ENCODE results near the gene P3H1.
A peak's percentile ranks its signal among the peaks of the same experiment; 100 is the strongest.
"Not testable (repeated sequence)": the region's sequence is repeated elsewhere in the genome, so short reads cannot be mapped to it uniquely, and the experiment has no call there.

The P3H1 gene

DNA sequence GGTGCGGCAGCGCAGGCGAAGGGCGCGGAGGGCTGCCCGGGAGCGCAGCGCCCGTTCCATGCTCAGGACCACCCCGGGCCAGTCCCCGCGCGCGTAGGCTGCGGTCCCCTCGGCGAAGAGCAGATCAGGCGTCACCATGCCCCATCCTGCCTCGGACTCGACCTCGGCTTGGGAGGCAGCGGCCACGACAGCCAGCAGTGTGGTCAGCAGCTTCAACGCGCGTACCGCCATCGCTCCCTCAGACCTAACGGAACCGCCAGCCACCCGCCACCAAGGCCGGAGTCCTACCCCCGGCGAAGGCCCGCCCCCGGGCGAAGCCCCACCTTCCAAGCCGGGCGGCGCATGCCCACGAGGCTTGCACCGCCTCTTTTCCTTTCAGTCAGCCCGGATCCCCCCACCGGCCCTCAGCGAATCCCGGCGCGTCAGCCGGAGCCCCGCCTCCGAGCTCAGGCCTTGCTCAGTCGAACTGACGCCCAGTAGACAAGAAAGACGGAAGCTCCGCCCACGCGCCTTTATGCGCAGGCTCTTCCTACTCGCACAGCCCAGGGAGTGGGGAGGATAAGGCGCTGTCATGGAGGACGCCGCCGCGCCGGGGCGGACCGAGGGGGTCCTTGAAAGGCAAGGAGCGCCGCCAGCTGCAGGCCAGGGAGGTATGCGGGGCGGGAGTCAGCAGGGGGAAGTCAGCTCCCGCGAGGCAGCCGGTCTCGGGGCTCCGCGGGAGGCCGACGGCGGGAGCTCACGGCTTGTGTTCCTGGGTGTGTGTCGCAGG, at the start of gene P3H1, which contains the start of gene C1orf50:
Gene P3H1 (minus strand): TSS at position 288 of the 769 bp plus-strand sequence. CDS start 57 bp downstream, at position 231.
Gene C1orf50 (plus strand): TSS at position 509 of the 769 bp plus-strand sequence. CDS start 63 bp downstream, at position 572.
- DNase-seq: peak; percentile 98

DNA sequence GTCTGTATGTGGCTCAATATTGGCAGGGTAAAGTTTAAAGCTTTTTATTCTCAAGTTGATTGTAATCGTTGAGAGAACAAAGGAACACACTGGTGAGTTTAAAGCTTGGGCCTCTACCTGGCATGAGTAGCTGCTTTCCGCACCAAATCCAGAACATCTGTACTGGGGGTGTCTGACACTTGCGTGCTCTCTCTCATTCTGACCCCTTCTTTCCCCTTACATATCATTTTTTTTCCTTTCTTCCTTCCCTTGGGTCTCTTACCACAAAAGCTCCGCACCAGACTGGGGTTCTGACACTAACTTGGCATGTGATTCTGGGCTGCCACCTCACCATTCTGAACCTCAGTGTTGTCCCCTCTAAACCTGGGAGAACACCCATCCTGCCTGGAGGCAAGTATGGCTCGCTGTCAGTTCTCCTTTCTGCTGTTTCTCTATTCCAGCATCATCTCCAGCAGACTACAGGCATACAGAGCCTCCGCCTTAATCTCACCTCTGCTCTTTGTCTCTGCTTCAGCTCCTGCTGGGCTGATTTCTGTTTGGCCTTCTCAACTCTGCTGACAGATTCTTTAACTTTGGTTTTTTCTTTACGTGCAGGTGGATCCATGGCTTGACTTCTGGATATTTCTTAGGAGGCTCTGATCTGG, 49.2 kb upstream of the P3H1 start:
- no peak for DNase-seq

DNA sequence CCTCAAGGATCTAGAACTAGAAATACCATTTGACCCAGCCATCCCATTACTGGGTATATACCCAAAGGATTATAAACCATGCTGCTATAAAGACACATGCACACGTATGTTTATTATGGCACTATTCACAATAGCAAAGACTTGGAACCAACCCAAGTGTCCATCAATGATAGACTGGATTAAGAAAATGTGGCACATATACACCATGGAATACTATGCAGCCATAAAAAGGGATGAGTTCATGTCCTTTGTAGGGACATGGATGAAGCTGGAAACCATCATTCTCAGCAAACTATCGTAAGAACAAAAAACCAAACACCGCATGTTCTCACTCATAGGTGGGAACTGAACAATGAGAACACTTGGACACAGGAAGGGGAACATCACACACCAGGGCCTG, 48.0 kb upstream of the P3H1 start:
- DNase-seq: not testable (repeated sequence)

- no peak for DNase-seq
Measured at GRCh38 chr1:42807056-42807668, 40.3 kb upstream of the P3H1 start.

- no peak for DNase-seq
Measured at GRCh38 chr1:42806593-42806992, 39.8 kb upstream of the P3H1 start.

DNA sequence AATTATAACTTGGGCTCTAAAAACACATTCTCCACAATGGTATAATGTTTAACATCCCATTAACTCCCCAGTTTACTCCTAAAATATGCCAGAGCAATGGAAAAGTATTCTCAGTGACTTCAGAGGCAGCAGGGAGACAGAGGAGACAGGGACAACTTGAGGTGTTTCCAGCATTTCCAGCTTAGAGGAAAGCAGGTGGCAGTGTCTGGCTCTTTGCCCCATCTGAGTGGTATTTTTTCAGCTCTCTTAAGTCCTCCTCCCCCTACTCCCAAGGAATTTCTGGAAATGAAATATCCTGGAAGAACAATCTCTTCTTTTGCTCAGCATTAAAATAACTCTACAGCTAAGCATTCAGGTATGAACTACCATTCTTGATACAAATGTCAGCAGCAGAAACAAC, 39.3 kb upstream of the P3H1 start:
- no peak for DNase-seq

- DNase-seq: no peak
Measured at GRCh38 chr1:42801832-42802473, 35.1 kb upstream of the P3H1 start.

DNA sequence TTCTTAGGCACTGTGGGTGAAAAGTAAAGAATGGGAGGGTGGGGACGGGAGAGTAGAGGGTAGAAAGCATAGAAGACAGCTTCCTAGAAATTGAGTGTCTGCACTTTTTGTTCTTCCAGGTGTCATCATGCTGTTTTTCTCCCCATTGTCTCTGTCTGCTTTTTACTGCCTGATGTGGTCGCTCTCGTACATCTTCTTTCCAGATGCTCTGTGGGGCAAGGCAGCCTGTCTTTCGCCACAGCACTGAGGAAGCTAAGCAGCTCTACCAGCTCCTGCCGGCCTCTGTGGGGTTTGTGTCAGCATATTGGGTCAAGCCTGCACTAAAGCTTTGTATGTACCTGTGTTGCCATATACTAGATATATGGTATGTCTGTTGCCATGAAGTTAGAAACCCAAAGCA, 31.2 kb upstream of the P3H1 start:
- DNase-seq: no peak

DNA sequence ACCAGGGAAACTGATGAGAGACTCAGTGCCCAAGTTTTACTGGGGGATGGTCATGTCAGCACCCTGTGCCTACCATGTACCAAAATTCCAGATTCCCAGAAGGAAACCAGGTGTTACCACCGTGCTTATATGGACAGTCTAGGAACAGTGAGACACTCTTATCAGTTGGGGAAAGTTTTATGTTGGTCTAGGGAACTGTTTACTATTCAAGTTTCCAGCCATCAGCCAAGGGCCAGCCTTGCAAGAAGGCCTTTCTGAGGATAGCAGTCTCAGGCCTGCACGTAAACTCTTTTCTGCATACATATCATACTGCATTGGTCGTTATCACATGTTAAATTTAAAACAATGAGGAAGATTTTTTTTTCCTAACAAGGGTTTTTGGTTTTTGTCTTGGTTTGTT, 30.6 kb upstream of the P3H1 start:
- DNase-seq: no peak

GRCh38 chr1:42793824-42794223, 27.0 kb upstream of the P3H1 start:
- DNase-seq: no peak

- no peak for DNase-seq
Measured at GRCh38 chr1:42788021-42788420, 21.2 kb upstream of the P3H1 start.

DNA sequence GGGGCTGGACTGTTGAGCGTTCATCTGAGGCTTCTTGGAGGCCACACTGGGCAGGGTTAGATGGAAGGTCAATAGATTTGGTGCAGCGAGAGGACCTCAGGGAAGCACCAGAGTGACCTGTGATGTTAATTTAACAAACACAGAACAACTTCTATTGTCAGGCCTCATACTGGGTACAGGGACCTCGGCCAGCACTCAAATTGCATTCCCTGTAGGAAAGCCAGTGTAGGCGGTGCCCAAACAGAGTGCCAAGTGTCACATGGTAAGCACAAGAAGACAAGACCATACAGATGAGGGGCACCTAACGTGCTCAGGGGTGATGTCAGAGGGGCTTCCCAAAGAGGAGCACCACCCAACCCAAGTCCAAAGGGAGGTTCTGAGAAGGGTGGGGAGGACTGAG, 19.3 kb upstream of the P3H1 start:
- no peak for DNase-seq

- no peak for DNase-seq
Measured at GRCh38 chr1:42784946-42785693, 18.3 kb upstream of the P3H1 start, which contains the start of gene TMEM269. TSS of gene TMEM269 (plus strand) at chr1:42784991. CDS start at chr1:42789894, 4,903 bp downstream.

DNA sequence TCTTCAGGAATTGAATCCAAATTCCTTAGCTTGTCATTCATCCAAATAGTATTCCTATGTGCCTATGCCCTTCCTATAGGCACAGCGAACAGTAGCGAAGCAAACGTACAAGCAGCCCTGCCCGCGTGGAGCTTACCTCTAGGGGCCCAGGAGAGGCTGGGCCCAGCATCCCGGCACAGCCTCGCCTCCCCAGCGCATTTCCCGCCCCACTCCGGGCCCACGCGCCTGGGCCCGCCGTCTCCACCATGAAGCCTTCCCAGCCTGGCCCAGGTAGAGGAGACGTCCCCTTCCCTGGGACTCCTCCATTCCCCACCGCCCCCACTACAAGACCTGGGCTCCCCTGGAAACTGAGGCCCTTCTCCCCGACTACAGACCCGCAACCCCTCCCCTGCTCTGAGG, 17.7 kb upstream of the P3H1 start:
- DNase-seq: no peak

- no peak for DNase-seq
Measured at GRCh38 chr1:42783092-42783491, 16.3 kb upstream of the P3H1 start.

DNA sequence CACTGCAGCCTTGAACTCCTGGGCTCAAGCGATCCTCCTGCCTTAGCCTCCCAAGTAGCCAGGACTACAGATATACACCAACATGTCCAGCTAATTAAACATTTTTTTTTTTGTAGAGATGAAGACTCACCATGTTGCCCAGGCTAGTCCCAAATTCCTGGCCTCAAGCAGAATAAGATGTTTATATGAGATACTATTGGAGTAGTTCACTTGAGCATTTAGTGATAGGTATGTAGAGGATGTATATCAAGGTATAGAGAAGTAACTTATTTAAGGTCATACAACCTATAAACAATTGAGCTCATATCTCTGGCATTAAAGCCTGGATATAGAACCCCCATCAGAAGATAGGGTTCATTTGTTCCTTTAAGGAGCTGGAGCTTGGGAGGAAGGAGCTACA, 13.3 kb upstream of the P3H1 start:
- no peak for DNase-seq

DNA sequence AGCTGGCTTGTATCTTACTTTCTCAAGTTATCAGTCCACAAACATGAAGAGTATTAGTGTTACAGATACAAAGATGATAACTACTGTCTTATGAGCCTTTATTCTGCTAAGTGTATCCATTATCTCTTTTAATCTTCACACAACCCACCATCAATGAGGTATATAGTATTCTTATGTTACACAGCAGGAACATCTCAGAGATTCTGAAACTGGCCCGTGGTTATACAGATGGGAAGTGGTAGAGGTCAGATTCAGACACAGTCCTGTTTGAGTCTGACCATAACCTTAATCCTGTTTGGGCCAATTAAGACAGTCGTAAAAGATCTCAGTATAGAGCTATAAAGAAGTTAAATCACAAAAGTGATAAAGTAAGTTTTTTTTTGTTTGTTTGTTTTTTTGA, 12.9 kb upstream of the P3H1 start:
- no peak for DNase-seq

DNA sequence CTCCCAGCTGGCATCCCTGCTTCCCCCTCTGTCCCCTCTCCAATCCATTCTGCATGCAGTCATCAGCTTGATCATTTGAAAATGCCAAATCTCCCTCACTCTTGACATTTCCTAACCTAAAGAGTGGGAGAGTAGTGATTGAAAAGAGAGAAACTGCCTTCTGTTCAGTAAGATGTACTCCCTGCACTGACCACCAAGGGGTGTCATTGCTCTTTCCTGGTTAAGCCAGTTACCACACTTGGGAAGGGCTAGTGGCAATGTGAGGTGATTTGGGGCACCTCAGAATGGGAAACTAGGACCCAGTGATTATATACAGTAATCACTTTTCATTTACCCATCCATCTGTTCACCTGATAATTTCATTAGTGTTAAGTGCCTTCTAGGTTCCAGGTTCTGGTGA, 11.0 kb upstream of the P3H1 start:
- no peak for DNase-seq

GRCh38 chr1:42776502-42776901, 9.7 kb upstream of the P3H1 start:
- DNase-seq: no peak

DNA sequence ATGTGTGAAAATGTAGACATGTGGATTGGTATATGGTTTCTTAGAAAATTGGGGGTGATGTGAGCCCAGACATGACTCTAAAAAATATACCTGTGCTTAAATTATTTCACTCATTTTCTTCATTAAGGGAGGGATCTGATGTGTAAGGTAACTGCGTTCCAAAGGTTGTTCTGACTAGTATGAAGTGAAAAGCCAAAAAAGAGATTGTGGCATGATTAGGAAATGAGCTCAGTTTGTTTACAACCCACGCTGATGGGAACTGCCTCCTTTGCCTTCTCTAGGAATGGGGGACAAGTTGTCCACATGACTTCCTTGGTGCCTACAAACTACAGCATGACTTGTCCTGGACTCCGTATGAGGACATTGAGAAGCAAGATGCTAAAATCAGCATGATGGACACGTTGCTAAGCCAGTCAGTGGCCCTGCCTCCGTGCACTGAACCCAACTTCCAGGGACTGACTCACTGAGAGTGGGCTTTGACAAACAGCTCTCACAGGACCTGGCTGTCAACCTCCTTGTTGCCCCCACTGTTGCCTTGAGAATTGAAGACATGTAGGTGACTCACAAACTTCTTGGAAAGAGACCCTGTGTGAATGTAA, 8.2 kb upstream of the P3H1 start:
- no peak for DNase-seq

GRCh38 chr1:42773420-42773819, 6.6 kb upstream of the P3H1 start:
- DNase-seq: no peak

DNA sequence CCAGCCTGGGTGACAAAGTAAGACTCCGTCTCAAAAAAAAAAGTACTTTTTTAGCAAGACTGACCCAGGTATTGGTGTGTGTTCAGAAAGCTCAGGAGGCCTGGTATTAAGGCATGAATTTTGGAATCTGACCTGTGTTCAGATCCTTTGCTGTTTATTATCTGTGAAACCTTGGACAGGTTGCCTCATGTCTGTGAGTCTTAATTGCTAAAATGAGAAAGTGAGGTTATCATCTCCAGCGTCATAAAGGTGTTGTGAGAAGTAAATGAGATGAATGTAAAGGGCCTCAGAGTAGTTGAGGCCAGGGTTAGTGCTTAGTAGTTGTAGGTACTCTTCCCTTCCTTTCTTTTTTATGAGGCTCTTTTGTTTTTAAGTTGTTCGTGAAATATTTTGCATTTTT, 3.0 kb upstream of the P3H1 start:
- DNase-seq: no peak
